Heart right ventricle (tissue), 16 donors: ENCODE measurements around the gene CDK2AP2. TPM values are rescaled to one million over a fixed set of nuclear protein-coding genes. Genes with fewer than 3 reads are reported as not detected.
"Not testable (repeated sequence)": the region's sequence is repeated elsewhere in the genome, so short reads cannot be mapped to it uniquely, and the experiment has no call there.

Source experiments
- ATAC-seq, 8 donors: fragments of 200-7000 bp; cut with Tn5 transposase; one replicate each; pipeline ENCODE4 v1.9.1; 2020; ENCODE audit warnings: mild to moderate bottlenecking in 8 of 8, moderate library complexity in 8 of 8, moderate number of reproducible peaks in 1 of 8
- DNase-seq, 2 donors: peaks; one replicate each; pipeline ENCODE4 v3.0.0-alpha.2; 2020
- H3K27ac ChIP-seq, 10 donors: fragments of 200-600 bp; sonication (generic) in 2 of 10; one replicate each; pipeline versions ENCODE4 v1.5.0 to v1.8.0; 2020 to 2022; ENCODE audit warnings: mild to moderate bottlenecking in 3 of 10
- H3K27me3 ChIP-seq, 7 donors: fragments of 200-600 bp; one replicate each; pipeline ENCODE4 v1.8.0; 2021 to 2022; ENCODE audit warnings: mild to moderate bottlenecking in 2 of 7
- H3K36me3 ChIP-seq, 9 donors: fragments of 200-600 bp; sonication (generic) in 1 of 9; one replicate each; pipeline versions ENCODE4 v1.5.0 to v1.8.0; 2020 to 2022; ENCODE audit warnings: mild to moderate bottlenecking in 2 of 9
- H3K4me1 ChIP-seq, 9 donors: fragments of 200-600 bp; sonication (generic) in 1 of 9; one replicate each; pipeline versions ENCODE4 v1.5.0 to v1.8.0; 2020 to 2022; ENCODE audit warnings: mild to moderate bottlenecking in 4 of 9
- H3K4me3 ChIP-seq, 10 donors: fragments of 200-600 bp; sonication (generic) in 2 of 10; one replicate each; pipeline versions ENCODE4 v1.5.0 to v1.8.0; 2020 to 2022; ENCODE audit warnings: mild to moderate bottlenecking in 7 of 10, moderate library complexity in 2 of 10
- H3K9me3 ChIP-seq, 11 donors: fragments of 200-600 bp in 10 of 11; sonication (generic) in 2 of 11; one replicate each; pipeline versions ENCODE4 v1.5.0 to v1.8.0; 2013 to 2022; ENCODE audit warnings: mild to moderate bottlenecking in 2 of 11, control low read depth in 1 of 11, moderate library complexity in 1 of 11
- CTCF ChIP-seq, 9 donors: fragments of 200-600 bp; sonication (generic) in 2 of 9; IDR thresholded peaks; one replicate each; pipeline versions ENCODE4 v1.5.0 to v1.8.0; 2021 to 2022; ENCODE audit warnings: antibody characterized with exemption in 9 of 9, mild to moderate bottlenecking in 5 of 9, moderate library complexity in 1 of 9
- WGBS, 2 donors: extraction: QIAGEN DNeasy Blood & Tissue Kit; methylation state at CpG; one replicate each; pipeline ENCODE4 v1.1.7; 2013; ENCODE audit warnings: inconsistent platforms in 1 of 2; 5-methylcytosine and 5-hydroxymethylcytosine counted together
- intact Hi-C, 10 donors: fragments of 100-400 bp; cut with DNase I; formaldehyde crosslinking; loops; one replicate each; pipeline versions ENCODE4 v1.11.1 to v1.14.2; 2022
- polyA plus RNA-seq, 2 donors: library from polyadenylated mRNA; stranded (reverse); fragments of 200-250 nt; gene quantifications; one replicate each; pipeline ENCODE4 v1.2.3, GENCODE V29; 2013
- total RNA-seq, 10 donors: library from RNA; stranded (reverse); fragmentation: NEBNext Ultra II Directional in 3 of 10; extraction: Animal tissue kit (Norgen Biotek cat#: 25700) in 3 of 10; gene quantifications; one replicate each; pipeline versions ENCODE4 v1.2.1 to v1.2.4, GENCODE V29; 2021 to 2023
- donor health status: Arrhythmogenic right ventricular cardiomyopathy.
- donor health status: ischemic (EF 13 %, LVEDD 7.1; RV severe dilation, severe dysfunction).
- donor health status: healthy with polysubstance abuse.
- donor health status: DM: no; HTN: yes; CAD: no.
- donor health status: DM: no; HTN: no; CAD: no.
- donor health status: ischemic (EF 25% LVEDD 6.9; RV normal size, moderate dysfunction).
- donor health status: ischemic (EF 25% LVEDD 5.7; RV mildly dilated, moderate dysfunction).
- donor health status: healthy.
- donor health status: DM: yes; HTN: yes; CAD: no.
- donor health status: Ischemic cardiomyopathy.
- donor health status: ischemic (EF 35%, LVEDD 5.7; RV mildly dilated, moderate dysfunction).
- donor health status: nonischemic (EF 11% LVEDD 7.7; RV severe dilation, severe dysfunction).
- donor health status: DM: yes; HTN: yes; CAD: no.
- donor health status: PGD.
- donor health status: ischemic (EF 29% LVEDD 5.4; RV normal size, mild dysfunction).
- donor health status: nonischemic (EF 23%, LVEDD 6.1; RV moderate dilation, normal function).

The CDK2AP2 gene
- total and polyA plus RNA-seq, 12 donors, result 29.3 to 602 (median 57.2) TPM

- 77 to 78% methylated on average over 11 of the region's 11 CpGs for WGBS, 2 donors
- no peak for TF ChIP-seq CTCF (IDR thresholded peaks at IDR 0.05)
- ATAC-seq (no peak), DNase-seq (no peak)
- Histone ChIP-seq H3K36me3 (peaks cover 0 to 6% (median 0%) of the 10 kb centered on the region in 9 donors), H3K27me3 (no peaks in the 10 kb centered on the region), H3K27ac (peak overlapping the region in 2 of 10 donors; percentile 90 to 94), H3K4me1 (peaks cover 8 to 55% (median 30%) of the 10 kb centered on the region in 9 donors), H3K4me3 (no peak overlapping the region), H3K9me3 (no peaks in the 10 kb centered on the region)
- intact Hi-C loops, result loop anchor here in 8 of 10 donors (5.0 kb wide), 5 partner anchors 40 to 75 kb away; partner anchors contain the start of genes PPP1CA (in 6 of the 8), TBC1D10C (in 6 of the 8), RPS6KB2 (in 2 of the 8) and CDK2AP2 (in 1 of the 8)
Measured at GRCh38 chr11:67466962-67467771, 40.8 kb downstream of the CDK2AP2 start.

- peak overlapping the region in 2 of 10 donors; percentile 12 to 94 for H3K27ac ChIP-seq
- peaks cover 0 to 6% (median 0%) of the 10 kb centered on the region in 9 donors for H3K36me3 ChIP-seq
- WGBS, 2 donors, result 72 to 81% methylated on average over 5 of the region's 5 CpGs
- H3K4me3 ChIP-seq, result no peak overlapping the region
- intact Hi-C loops, result loop anchor here in 8 of 10 donors (5.0 kb wide), 5 partner anchors 39 to 74 kb away; partner anchors contain the start of genes PPP1CA (in 6 of the 8), TBC1D10C (in 6 of the 8), RPS6KB2 (in 2 of the 8) and CDK2AP2 (in 1 of the 8)
- H3K4me1 ChIP-seq, result peaks cover 8 to 55% (median 30%) of the 10 kb centered on the region in 9 donors
- H3K27me3 ChIP-seq, result no peaks in the 10 kb centered on the region
- DNase-seq (no peak), ATAC-seq (no peak)
- no peak for TF ChIP-seq CTCF (IDR thresholded peaks at IDR 0.05)
- no peaks in the 10 kb centered on the region for H3K9me3 ChIP-seq
Measured at GRCh38 chr11:67466367-67466766, 41.6 kb downstream of the CDK2AP2 start.

- not testable (repeated sequence) for H3K9me3 ChIP-seq, H3K27me3 ChIP-seq, DNase-seq, H3K36me3 ChIP-seq, ATAC-seq
- peaks cover 8 to 55% (median 30%) of the 10 kb centered on the region in 9 donors for H3K4me1 ChIP-seq
- WGBS, 2 donors, result 65 to 66% methylated on average over 2 of the region's 2 CpGs
- H3K27ac ChIP-seq, result peak overlapping the region in 8 of 10 donors; percentile 78 to 94 (median 91)
- intact Hi-C loops, result loop anchor here in 8 of 10 donors (5.0 kb wide), 5 partner anchors 38 to 73 kb away; partner anchors contain the start of genes PPP1CA (in 6 of the 8), TBC1D10C (in 6 of the 8), RPS6KB2 (in 2 of the 8) and CDK2AP2 (in 1 of the 8)
- H3K4me3 ChIP-seq, result peak overlapping the region in 2 of 10 donors; percentile 64
Measured at GRCh38 chr11:67465530-67465929, 42.4 kb downstream of the CDK2AP2 start.

GRCh38 chr11:67465189-67465510 is 42.8 kb downstream of the CDK2AP2 start:
- no peak for DNase-seq
- H3K27ac ChIP-seq, result peak overlapping the region; percentile 78 to 94 (median 90)
- intact Hi-C loops, result loop anchor here in 8 of 10 donors (5.0 kb wide), 5 partner anchors 38 to 73 kb away; partner anchors contain the start of genes PPP1CA (in 6 of the 8), TBC1D10C (in 6 of the 8), RPS6KB2 (in 2 of the 8) and CDK2AP2 (in 1 of the 8)
- H3K36me3 ChIP-seq, result peaks cover 0 to 6% (median 0%) of the 10 kb centered on the region in 9 donors
- H3K9me3 ChIP-seq, result no peaks in the 10 kb centered on the region
- WGBS, 2 donors, result 44 to 50% methylated on average over 3 of the region's 3 CpGs
- no peaks in the 10 kb centered on the region for H3K27me3 ChIP-seq
- TF ChIP-seq CTCF (IDR thresholded peaks at IDR 0.05), result no peak
- no peak for ATAC-seq
- H3K4me1 ChIP-seq, result peaks cover 8 to 57% (median 30%) of the 10 kb centered on the region in 9 donors
- H3K4me3 ChIP-seq, result peak overlapping the region; percentile 19 to 68 (median 64)
